ENCODE data around the gene ARID5A. TPM values are rescaled to one million over a fixed set of nuclear protein-coding genes. Genes with fewer than 3 reads are reported as not detected.
"Not testable (repeated sequence)": the region's sequence is repeated elsewhere in the genome, so short reads cannot be mapped to it uniquely, and the experiment has no call there.

Gene ARID5A
- total RNA-seq, 1 experiment from 2014 or later, result 15.1 TPM

GRCh38 chr2:96555146-96555610 is 18.6 kb downstream of the ARID5A start:
- no peak for DNase-seq (ENCODE audit: low read depth)

- peak; percentile 96 for DNase-seq (ENCODE audit: low read depth)
Observed at GRCh38 chr2:96556441-96557330, 20.1 kb downstream of the ARID5A start.

- not testable (repeated sequence) for DNase-seq (ENCODE audit: low read depth)
Observed at GRCh38 chr2:96557421-96557820, 20.9 kb downstream of the ARID5A start.

GRCh38 chr2:96558061-96558460 is 21.5 kb downstream of the ARID5A start:
- no peak for DNase-seq (ENCODE audit: low read depth)

GRCh38 chr2:96558485-96558884 is 21.9 kb downstream of the ARID5A start:
- DNase-seq (ENCODE audit: low read depth), result no peak

GRCh38 chr2:96564026-96564425 is 27.5 kb downstream of the ARID5A start:
- DNase-seq (ENCODE audit: low read depth), result no peak

- DNase-seq (ENCODE audit: low read depth), result no peak
Observed at GRCh38 chr2:96564563-96564962, 28.0 kb downstream of the ARID5A start.

GRCh38 chr2:96565111-96565510 is 28.6 kb downstream of the ARID5A start:
- no peak for DNase-seq (ENCODE audit: low read depth)

GRCh38 chr2:96568094-96568493 is 31.5 kb downstream of the ARID5A start:
- no peak for DNase-seq (ENCODE audit: low read depth)

GRCh38 chr2:96574364-96574763 is 37.8 kb downstream of the ARID5A start:
- DNase-seq (ENCODE audit: low read depth), result no peak

GRCh38 chr2:96575785-96576456 is 39.4 kb downstream of the ARID5A start:
- no peak for DNase-seq (ENCODE audit: low read depth)

- DNase-seq (ENCODE audit: low read depth), result no peak
Observed at GRCh38 chr2:96577501-96577900, 40.9 kb downstream of the ARID5A start.

GRCh38 chr2:96578731-96579130 is 42.2 kb downstream of the ARID5A start:
- DNase-seq (ENCODE audit: low read depth), result no peak

GRCh38 chr2:96579422-96579821 is 42.9 kb downstream of the ARID5A start:
- DNase-seq (ENCODE audit: low read depth), result no peak

GRCh38 chr2:96580771-96581170 is 44.2 kb downstream of the ARID5A start:
- DNase-seq (ENCODE audit: low read depth), result no peak

GRCh38 chr2:96584017-96584416 is 47.5 kb downstream of the ARID5A start:
- DNase-seq (ENCODE audit: low read depth), result peak; percentile 50

GRCh38 chr2:96587843-96588242 is 51.3 kb downstream of the ARID5A start:
- DNase-seq (ENCODE audit: low read depth), result no peak

GRCh38 chr2:96591054-96591453 is 54.5 kb downstream of the ARID5A start:
- DNase-seq (ENCODE audit: low read depth), result no peak

- no peak for DNase-seq (ENCODE audit: low read depth)
Observed at GRCh38 chr2:96591494-96591893, 54.9 kb downstream of the ARID5A start.

GRCh38 chr2:96594282-96594681 is 57.7 kb downstream of the ARID5A start:
- DNase-seq (ENCODE audit: low read depth), result no peak

- DNase-seq (ENCODE audit: low read depth), result no peak
Observed at GRCh38 chr2:96594691-96595152, 58.2 kb downstream of the ARID5A start.

GRCh38 chr2:96596596-96596995 is 60.0 kb downstream of the ARID5A start:
- no peak for DNase-seq (ENCODE audit: low read depth)

- no peak for DNase-seq (ENCODE audit: low read depth)
Observed at GRCh38 chr2:96599941-96600340, 63.4 kb downstream of the ARID5A start.
